Fibroblast of lung (primary cell): ENCODE data around the gene APOA4. TPM values are rescaled to one million over a fixed set of nuclear protein-coding genes. Genes with fewer than 3 reads are reported as not detected.

Experiments used
- DNase-seq, 2 donors: peaks; one replicate each; pipeline versions ENCODE4 v3.0.0 to v3.0.0-alpha.2; 2010; ENCODE audit warnings: low read depth in 2 of 2
- H2AFZ ChIP-seq: 2 replicates; pipeline ENCODE4 v1.5.1; 2012; ENCODE audit warnings: low read length, control low read depth, inconsistent platforms
- H3K27ac ChIP-seq: 2 replicates; pipeline ENCODE4 v1.5.1; 2011; ENCODE audit warnings: low read length, control low read depth; ENCODE audit not compliant: insufficient read depth
- H3K27me3 ChIP-seq: 2 replicates; pipeline ENCODE4 v1.5.1; 2011; ENCODE audit warnings: mild to moderate bottlenecking, low read length; ENCODE audit not compliant: control insufficient read depth, insufficient read depth
- H3K36me3 ChIP-seq: 2 replicates; pipeline ENCODE4 v1.5.1; 2011; ENCODE audit warnings: low read length; ENCODE audit not compliant: control insufficient read depth, insufficient read depth
- H3K4me1 ChIP-seq: 2 replicates; pipeline ENCODE4 v1.5.1; 2011; ENCODE audit warnings: low read length; ENCODE audit not compliant: control insufficient read depth, insufficient read depth; ENCODE audit errors: extremely low read depth
- H3K4me2 ChIP-seq: 2 replicates; pipeline ENCODE4 v1.5.1; 2011; ENCODE audit warnings: low read length, control low read depth; ENCODE audit not compliant: insufficient read depth; ENCODE audit errors: extremely low read depth
- H3K4me3 ChIP-seq, 4 experiments: fragments of 200-600 bp in 1 of 4; sonication (generic) in 1 of 4; replicated peaks in 1 of 4; 2 replicates each; pipeline ENCODE4 v1.5.1; 2011 to 2016; ENCODE audit warnings: low read length in 4 of 4, low read depth in 3 of 4, mild to moderate bottlenecking in 3 of 4, control low read depth in 2 of 4, inconsistent platforms in 1 of 4, mixed read lengths in 1 of 4; ENCODE audit not compliant: insufficient read depth in 1 of 4; ENCODE audit errors: control extremely low read depth in 1 of 4
- H3K79me2 ChIP-seq: 2 replicates; pipeline ENCODE4 v1.5.1; 2012; ENCODE audit warnings: mild to moderate bottlenecking, low read length, inconsistent platforms; ENCODE audit not compliant: control insufficient read depth, insufficient read depth
- H3K9ac ChIP-seq: 2 replicates; pipeline ENCODE4 v1.5.1; 2011; ENCODE audit warnings: mild to moderate bottlenecking, low read length, control low read depth; ENCODE audit not compliant: insufficient read depth
- H3K9me3 ChIP-seq: 2 replicates; pipeline ENCODE4 v1.5.1; 2012; ENCODE audit warnings: low read depth, low read length; ENCODE audit not compliant: control insufficient read depth, insufficient read depth
- H4K20me1 ChIP-seq: 2 replicates; pipeline ENCODE4 v1.5.1; 2011; ENCODE audit warnings: low read length; ENCODE audit not compliant: control insufficient read depth, insufficient read depth; ENCODE audit errors: extremely low read depth
- CTCF ChIP-seq, 2 donors: IDR thresholded peaks in 1 of 2; conservative IDR thresholded peaks in 1 of 2; 1 replicate in 1 of 2; 2 replicates in 1 of 2; pipeline ENCODE4 v1.5.1; 2011 to 2012; ENCODE audit warnings: low read length in 2 of 2, control low read depth in 1 of 2, inconsistent platforms in 1 of 2, low read depth in 1 of 2, mild to moderate bottlenecking in 1 of 2
- EZH2 ChIP-seq: IDR thresholded peaks from 2 replicates; pipeline ENCODE4 v1.5.1; 2012; ENCODE audit warnings: low read length, control low read depth, mild to moderate bottlenecking; ENCODE audit errors: missing control alignments
- polyA plus RNA-seq, 2 donors: library from polyadenylated mRNA; depleted of rRNA in 1 of 2; stranded (reverse) in 1 of 2; unstranded in 1 of 2; fragments of >200 nt; gene quantifications; 2 replicates each; pipeline ENCODE4 v1.2.1, GENCODE V29; 2011 to 2012; ENCODE audit warnings: missing spikeins in 1 of 2
- total RNA-seq: library from RNA; depleted of rRNA; stranded (reverse); fragments of >200 nt; gene quantifications from 2 replicates; pipeline ENCODE4 v1.2.1, GENCODE V29; 2014

APOA4 gene
- total and polyA plus RNA-seq, 2 donors (not counting 1 experiment from before 2014, with no cell fraction given), result not detected

GRCh38 chr11:116853461-116854073 lies 30.5 kb upstream of the APOA4 start:
- no peaks in the 10 kb centered on the region for H3K79me2 ChIP-seq
- H3K4me2 ChIP-seq, result peak overlapping the region; percentile 6
- TF ChIP-seq CTCF (conservative IDR thresholded peaks at IDR 0.05 in 1 of 2, IDR thresholded peaks at IDR 0.05 in 1 of 2; ENCODE audit: low read depth in 1 of 2, low read length in 2 of 2) (no peak), EZH2 (no peak)
- H3K4me3 ChIP-seq, result no peak overlapping the region
- H2AFZ ChIP-seq, result no peak overlapping the region
- no peaks in the 10 kb centered on the region for H3K27me3 ChIP-seq
- peaks cover 22% of the 10 kb centered on the region for H3K4me1 ChIP-seq
- H4K20me1 ChIP-seq, result no peaks in the 10 kb centered on the region
- H3K9me3 ChIP-seq, result no peaks in the 10 kb centered on the region
- peak; percentile 90 to 97 for DNase-seq
- H3K36me3 ChIP-seq, result peaks cover 5% of the 10 kb centered on the region
- H3K27ac ChIP-seq, result peak overlapping the region; percentile 65
- H3K9ac ChIP-seq, result no peak overlapping the region

DNA sequence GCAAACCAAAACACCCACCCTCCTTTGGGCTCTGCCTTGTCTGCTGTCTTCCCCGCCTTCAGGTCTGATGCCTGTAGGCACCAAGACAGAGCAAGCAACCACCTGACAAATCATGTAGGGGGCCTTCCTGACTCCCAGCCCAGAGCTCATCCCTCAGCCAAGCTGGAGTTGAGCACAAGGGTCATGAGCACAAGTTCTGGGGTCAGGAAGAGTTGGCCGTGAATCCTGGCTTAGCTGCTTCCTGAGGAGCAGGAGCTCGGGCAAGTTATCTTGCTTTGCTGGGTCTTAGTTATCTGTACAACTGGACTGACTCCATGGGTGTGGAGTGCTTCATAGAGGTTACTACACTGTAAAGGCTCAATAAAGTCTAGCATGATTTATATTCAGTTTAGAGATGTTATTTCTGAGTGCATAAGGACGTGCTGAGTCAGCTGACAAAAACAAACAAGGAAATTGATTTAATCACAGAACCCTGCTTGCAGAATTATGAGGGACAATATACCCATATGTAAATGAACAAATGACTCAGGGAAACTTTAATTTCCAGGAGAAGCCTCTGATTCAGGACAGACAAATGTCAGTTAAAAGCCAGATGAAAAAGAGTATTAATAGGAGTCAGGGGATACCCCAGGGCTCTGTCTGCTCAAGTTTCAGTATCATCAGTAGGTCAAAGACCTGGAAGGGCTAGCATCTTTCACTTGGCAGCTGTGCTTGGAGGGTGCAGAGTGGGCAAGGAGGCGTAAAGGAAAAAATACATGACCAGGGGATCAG lies 29.3 kb upstream of the APOA4 start:
- DNase-seq, result peak; percentile 56 to 65
- Histone ChIP-seq H2AFZ (no peak overlapping the region), H3K79me2 (no peaks in the 10 kb centered on the region), H3K9me3 (no peaks in the 10 kb centered on the region), H3K4me3 (no peak overlapping the region), H4K20me1 (no peaks in the 10 kb centered on the region), H3K9ac (no peak overlapping the region), H3K4me2 (peak overlapping the region; percentile 28), H3K27me3 (no peaks in the 10 kb centered on the region), H3K36me3 (peaks cover under 1% of the 10 kb centered on the region), H3K27ac (peak overlapping the region; percentile 48), H3K4me1 (peaks cover 20% of the 10 kb centered on the region)
- TF ChIP-seq CTCF (conservative IDR thresholded peaks at IDR 0.05 in 1 of 2, IDR thresholded peaks at IDR 0.05 in 1 of 2; ENCODE audit: low read depth in 1 of 2, low read length in 2 of 2) (no peak), EZH2 (no peak)

DNA sequence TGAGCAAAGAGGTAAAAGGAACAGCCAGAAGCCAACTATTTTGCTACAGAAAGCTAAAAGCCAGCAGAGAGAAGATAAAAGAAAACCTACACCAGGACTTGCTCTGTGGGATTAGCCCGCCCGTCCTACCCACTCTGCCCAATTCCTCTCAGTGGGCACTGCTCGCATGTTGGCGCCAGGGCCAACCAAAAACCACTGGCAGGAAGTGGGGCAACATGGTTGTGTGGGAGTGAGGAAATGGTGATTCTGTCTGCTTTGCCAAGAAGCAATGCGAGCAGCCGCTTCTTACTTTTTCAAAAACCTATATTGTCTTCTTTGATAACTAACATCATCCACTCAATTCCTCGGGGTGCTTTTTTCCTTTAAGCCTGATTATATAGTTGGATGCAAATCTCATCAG lies 28.5 kb upstream of the APOA4 start:
- Histone ChIP-seq H3K9me3 (no peaks in the 10 kb centered on the region), H3K36me3 (peaks cover 2% of the 10 kb centered on the region), H3K27me3 (no peaks in the 10 kb centered on the region), H3K27ac (no peak overlapping the region), H3K4me3 (no peak overlapping the region), H2AFZ (no peak overlapping the region), H3K4me1 (peaks cover 20% of the 10 kb centered on the region), H3K9ac (no peak overlapping the region), H3K4me2 (no peak overlapping the region), H4K20me1 (no peaks in the 10 kb centered on the region), H3K79me2 (no peaks in the 10 kb centered on the region)
- TF ChIP-seq CTCF (conservative IDR thresholded peaks at IDR 0.05 in 1 of 2, IDR thresholded peaks at IDR 0.05 in 1 of 2; ENCODE audit: low read depth in 1 of 2, low read length in 2 of 2), result no peak
- TF ChIP-seq EZH2, result no peak
- peak in 1 of 2 donors; percentile 26 for DNase-seq
